ENCODE measurements around the gene CEND1. TPM values are rescaled to one million over a fixed set of nuclear protein-coding genes. Genes with fewer than 3 reads are reported as not detected.

The CEND1 gene
- total and polyA plus RNA-seq, 2 of the 13 experiments (the other 11 are each of a cell fraction or from before 2014, with no cell fraction given), result not detected

GRCh38 chr11:838441-839279 lies 48.8 kb upstream of the CEND1 start (continued):
- TF ChIP-seq CBX2 (IDR thresholded peaks at IDR 0.05; ENCODE audit: low read depth, low read length) (no peak), CBX2 (CRISPR knock-in tag; IDR thresholded peaks at IDR 0.05; ENCODE audit: low read depth) (no peak), ASH2L (IDR thresholded peaks at IDR 0.05; ENCODE audit: insufficient read length, low read depth, low read length) (no peak), MXD4 (CRISPR knock-in tag; IDR thresholded peaks at IDR 0.05) (peak; percentile 89), SIN3A (IDR thresholded peaks at IDR 0.05; ENCODE audit: borderline replicate concordance, low read depth, low read length) (peak; percentile 80; the same call in 1 of the 2 replicates), CENPX (CRISPR knock-in tag; IDR thresholded peaks at IDR 0.05) (no peak), ZFP36L2 (CRISPR knock-in tag; IDR thresholded peaks at IDR 0.05) (no peak), ZNF501 (CRISPR knock-in tag; IDR thresholded peaks at IDR 0.05) (no peak), POLR2AphosphoS5 (IDR thresholded peaks at IDR 0.05; ENCODE audit: low read depth, low read length) (0 out of 2 replicates have a peak, but pooled peaks have one; percentile 47), ZNF687 (CRISPR knock-in tag; IDR thresholded peaks at IDR 0.05) (peak; percentile 98), MED13 (CRISPR knock-in tag; IDR thresholded peaks at IDR 0.05) (no peak), ATF4 (CRISPR knock-in tag; IDR thresholded peaks at IDR 0.05) (no peak), RFX1 (IDR thresholded peaks at IDR 0.05) (no peak), GABPB1 (CRISPR knock-in tag; IDR thresholded peaks at IDR 0.05) (peak; percentile 62), ZSCAN30 (CRISPR knock-in tag; IDR thresholded peaks at IDR 0.05) (no peak), XRCC5 (optimal IDR thresholded peaks at IDR 0.05; ENCODE audit: low read length) (peak; percentile 79), ZNF18 (CRISPR knock-in tag; IDR thresholded peaks at IDR 0.05; ENCODE audit: insufficient replicate concordance) (no peak), ZNF160 (CRISPR knock-in tag; IDR thresholded peaks at IDR 0.05) (0 out of 2 replicates have a peak, but pooled peaks have one; percentile 57), ZNF747 (CRISPR knock-in tag; IDR thresholded peaks at IDR 0.05; ENCODE audit: borderline replicate concordance) (peak; percentile 75; the same call in 1 of the 2 replicates), ZNF230 (CRISPR knock-in tag; IDR thresholded peaks at IDR 0.05) (0 out of 2 replicates have a peak, but pooled peaks have one; percentile 31), ZNF678 (CRISPR knock-in tag; IDR thresholded peaks at IDR 0.05) (no peak), ZNF577 (CRISPR knock-in tag; IDR thresholded peaks at IDR 0.05; ENCODE audit: borderline replicate concordance, low read depth) (no peak)

Measured in HepG2 (cell line).